DMS53 (cell line): ENCODE data around the gene YPEL1.
"Not testable (repeated sequence)": the region's sequence is repeated elsewhere in the genome, so short reads cannot be mapped to it uniquely, and the experiment has no call there.

Experiments
- DNase-seq: peaks from one replicate; lab custom pipeline; 2025; lab: John Stamatoyannopoulos, UW

YPEL1 gene

DNA sequence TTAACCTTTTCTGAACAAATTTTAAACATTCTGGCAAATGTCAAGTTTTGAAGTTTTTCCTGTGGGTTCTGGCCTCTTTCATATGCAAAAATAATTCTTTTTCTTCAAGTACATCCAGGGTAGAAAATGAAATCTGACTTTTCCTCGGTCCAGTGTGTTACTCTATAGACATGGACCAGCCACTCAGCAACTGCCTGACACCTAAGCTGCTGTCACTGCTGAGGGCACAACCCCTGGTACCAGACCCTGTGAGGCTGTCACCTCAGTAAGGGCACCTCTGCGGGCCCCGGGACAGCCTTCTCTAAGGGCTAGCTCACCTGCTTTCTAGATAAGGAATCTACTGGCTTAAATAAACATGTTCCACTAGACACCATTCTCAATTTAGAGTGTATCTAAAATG lies 36.0 kb downstream of the YPEL1 start:
- DNase-seq = no peak

GRCh38 chr22:21698430-21699329 lies 36.9 kb downstream of the YPEL1 start:
- no peak for DNase-seq

DNA sequence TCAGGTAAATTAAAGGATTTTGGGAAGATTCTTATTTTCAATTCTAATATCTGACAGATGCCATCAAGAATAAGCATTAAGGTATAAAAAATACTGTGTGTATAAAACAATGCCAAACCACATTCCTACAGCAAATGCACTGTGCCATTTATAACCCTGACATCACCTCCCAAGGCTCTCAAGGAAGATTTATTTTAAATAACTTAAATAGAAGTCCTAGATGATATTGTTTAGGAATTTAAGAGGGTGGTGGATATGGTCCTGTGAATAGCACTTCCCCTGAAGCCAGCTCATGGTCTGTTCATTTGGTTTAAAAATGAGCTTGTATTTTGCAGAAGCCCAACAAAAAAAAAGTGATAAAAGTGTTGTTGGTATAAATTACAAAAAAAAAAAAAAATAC lies 37.7 kb downstream of the YPEL1 start:
- DNase-seq = no peak

- DNase-seq = no peak
These were observed 38.4 kb downstream of the YPEL1 start for GRCh38 chr22:21697021-21697771.

DNA sequence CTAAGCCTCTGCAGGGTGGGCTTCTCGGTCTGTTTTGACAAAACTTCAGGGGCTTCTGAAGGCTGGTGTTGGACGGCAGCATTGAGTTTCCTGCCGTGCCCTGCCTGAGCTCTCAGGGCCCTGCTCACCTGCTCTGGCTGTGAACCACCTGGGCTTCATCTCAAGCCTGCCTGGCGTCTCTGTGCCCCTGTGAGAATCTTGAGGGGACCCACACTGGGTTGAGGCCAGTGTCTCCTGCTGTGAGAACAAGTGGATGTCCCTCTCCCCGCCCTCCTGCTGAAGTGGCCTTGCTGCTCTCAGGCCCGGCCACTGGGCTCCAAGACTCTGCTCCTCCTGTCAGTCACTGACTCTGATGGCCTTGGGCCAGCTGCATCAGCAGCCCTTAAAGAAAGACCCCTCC lies 39.5 kb downstream of the YPEL1 start:
- DNase-seq = no peak

GRCh38 chr22:21695430-21696085 lies 40.0 kb downstream of the YPEL1 start:
- no peak for DNase-seq

- DNase-seq = no peak
These were observed 40.7 kb downstream of the YPEL1 start for GRCh38 chr22:21694795-21695429.

GRCh38 chr22:21694394-21694793 lies 41.2 kb downstream of the YPEL1 start:
- DNase-seq = no peak

DNA sequence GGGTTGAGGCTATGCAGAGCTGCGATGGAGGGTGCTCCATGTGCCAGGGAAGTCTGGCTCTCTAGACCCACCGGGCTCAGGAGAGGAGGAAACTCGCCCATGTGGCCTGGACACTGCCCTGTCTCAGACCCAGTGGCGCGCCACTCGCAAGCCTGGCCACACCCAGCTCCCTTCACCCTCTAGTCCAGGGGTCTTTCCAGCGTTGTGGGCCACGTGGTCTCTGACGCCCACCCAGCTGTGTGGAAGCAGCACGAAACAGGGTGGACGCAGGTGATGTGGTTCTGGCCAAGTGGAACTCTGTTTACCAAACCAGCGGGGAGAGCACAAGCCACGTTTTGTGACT lies 41.6 kb downstream of the YPEL1 start:
- no peak for DNase-seq

DNA sequence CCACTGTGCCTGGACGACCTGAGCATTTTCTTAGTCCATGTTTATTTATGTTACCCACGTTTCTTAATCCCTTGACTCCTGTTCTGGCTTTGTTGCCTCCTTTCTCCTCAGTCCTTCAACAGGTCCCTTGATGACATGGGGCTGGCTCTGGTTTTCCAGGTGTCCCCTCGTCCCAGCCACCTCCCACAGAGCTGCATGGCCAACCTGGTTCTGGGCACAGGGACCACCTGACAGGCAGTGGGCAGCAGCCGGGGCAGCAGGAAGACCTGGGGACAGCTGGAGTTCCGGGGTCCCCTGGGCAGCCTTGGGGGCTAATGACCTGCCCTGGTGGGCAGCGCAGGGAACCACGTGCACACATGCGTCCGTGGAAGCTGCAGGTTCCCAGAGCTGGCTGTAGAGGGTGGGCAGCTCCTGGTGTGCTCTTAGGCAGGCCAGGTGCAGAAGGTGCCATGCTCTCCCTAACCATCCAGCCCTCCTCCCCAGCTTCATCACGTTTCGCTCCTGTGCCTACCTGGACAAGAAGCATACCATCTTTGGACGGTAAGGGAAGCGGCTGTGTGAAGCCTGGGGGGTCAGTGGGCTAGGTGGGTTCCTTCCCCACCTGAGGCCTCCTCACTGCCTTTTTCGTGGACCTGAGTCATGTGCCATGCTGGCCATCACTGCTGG lies 42.1 kb downstream of the YPEL1 start:
- DNase-seq = no peak

DNA sequence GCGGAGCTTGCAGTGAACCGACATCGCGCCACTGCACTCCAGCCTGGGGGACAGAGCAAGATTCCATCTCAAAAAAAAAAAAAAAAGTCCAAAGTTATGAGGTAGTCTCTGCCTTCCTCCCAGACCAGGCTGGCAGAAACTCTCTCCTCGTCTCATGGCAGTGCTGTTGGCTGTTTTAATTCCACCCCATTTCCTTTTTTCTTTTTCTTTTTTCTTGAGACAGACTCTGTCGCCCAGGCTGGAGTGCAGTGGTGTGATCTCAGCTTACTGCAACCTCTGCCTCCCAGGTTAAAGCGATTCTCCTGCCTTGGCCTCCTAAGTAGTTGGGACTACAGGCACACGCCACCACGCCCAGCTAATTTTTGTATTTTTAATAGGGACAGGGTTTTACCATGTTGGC lies 42.7 kb downstream of the YPEL1 start:
- not testable (repeated sequence) for DNase-seq

DNA sequence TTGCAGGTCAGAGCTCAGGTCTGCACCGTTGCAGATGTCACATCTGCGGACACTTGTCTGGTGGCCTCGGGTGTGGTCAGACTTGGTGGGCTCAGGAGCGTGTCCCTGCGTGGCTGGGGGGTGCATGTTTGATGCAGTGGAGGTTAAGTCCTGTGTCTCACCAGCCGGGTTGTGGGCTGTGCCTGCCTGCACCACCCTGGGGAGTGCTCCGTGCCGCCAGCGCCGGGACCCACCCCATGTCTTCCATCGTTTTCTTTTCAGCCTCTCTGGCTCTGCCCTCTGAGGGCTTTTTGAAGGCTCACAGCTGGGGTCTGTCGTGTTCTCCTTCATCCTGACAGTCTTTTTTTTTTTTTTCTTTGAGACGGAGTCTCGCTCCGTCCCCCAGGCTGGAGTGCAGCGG lies 43.8 kb downstream of the YPEL1 start:
- no peak for DNase-seq

DNA sequence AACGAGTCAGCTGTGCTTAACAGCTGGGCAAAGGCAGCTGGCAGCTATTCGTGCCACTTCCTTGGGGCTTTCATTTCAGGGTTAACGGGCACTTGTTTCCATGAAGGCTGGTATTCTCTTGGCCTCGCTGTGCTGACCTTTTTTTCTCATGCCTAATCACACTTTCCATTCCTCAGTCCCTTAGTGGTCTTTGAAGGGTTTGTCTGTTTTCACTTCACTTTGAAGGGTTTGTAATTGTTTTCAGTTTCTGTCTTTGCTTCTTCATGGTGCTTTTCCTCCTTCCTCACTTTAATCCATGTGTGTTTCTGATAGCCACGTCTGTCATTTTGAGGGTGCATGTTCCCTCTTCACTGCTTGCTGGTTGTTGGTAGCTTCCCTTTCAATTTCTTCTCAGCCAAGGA lies 45.2 kb downstream of the YPEL1 start:
- no peak for DNase-seq

DNA sequence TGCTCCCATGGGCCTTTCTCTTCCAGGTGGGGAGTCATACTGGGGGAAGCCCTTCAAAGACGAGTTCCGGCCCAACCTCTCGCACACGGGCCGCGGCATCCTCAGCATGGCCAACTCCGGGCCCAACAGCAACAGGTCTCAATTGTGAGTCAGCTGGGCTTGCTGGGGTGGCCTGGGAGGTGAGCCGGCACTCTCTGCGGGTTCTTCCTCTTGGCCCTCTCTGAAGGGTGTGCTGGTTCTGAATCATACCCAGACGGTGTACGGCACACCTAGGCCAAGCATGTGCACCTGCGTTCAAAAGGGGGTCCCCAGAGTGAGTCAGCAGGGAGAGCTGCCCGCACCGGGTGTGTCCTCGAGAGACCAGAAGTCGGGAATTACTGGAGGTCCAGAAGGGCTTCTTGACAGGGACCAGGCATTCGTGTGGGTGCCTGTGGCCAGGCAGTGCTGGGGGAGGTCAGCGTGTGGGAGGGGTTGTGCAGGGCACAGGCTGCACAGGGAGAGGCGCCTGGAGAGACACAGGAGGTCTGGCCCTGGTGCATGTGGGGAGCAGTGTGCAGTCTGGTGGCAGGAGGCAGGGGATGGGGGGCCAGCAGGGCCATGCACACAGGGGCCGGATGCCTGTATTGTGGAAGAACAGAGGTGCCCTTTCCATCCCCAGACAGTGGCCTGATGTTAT lies 46.8 kb downstream of the YPEL1 start:
- no peak for DNase-seq

GRCh38 chr22:21688341-21688705 lies 47.3 kb downstream of the YPEL1 start:
- DNase-seq = no peak

- DNase-seq = no peak
These were observed 47.8 kb downstream of the YPEL1 start for GRCh38 chr22:21687685-21688259.

DNA sequence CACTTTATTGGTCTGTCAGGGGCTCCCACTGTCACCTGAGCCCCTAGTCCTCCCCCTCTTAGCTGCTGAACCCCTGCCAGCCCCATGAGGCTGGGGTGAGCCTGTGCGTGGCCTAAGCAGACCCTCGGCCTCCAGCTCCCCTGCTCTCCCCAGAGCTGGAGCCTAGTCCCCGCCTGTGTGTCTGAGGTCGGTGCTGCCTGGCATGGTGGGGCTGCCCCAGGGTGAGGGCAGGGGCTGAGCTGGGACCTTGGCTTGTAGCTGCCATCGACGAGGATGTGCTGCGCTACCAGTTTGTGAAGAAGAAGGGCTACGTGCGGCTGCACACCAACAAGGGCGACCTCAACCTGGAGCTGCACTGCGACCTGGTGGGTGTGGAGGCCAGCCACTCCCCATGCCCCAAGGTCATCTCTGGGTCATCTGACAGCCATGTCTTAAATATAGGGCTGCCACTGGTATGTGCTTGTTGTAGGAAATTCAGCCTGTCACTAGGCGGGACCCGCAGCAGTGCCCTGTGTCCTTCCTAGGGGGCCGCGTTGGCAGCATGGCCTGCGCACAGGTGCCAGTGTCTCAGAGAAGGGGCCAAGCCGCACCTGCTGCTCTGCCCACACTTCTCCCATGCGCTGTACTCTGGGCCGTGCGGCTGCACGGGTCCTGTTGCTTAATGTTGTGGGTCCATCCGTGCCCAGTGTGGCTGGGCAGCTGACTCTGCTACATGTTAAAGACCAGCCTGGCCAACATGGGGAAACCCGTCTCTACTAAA lies 48.8 kb downstream of the YPEL1 start:
- no peak for DNase-seq

- DNase-seq = no peak
These were observed 49.4 kb downstream of the YPEL1 start for GRCh38 chr22:21686193-21686608.

GRCh38 chr22:21685164-21685513 lies 50.5 kb downstream of the YPEL1 start:
- DNase-seq = no peak

- DNase-seq = no peak
These were observed 51.0 kb downstream of the YPEL1 start for GRCh38 chr22:21684492-21685163.
